GM19455 (cell line): ENCODE measurements around the gene KLK3.
A peak's percentile ranks its signal among the peaks of the same experiment; 100 is the strongest.

Experiments
- ATAC-seq: cut with Tn5 transposase; IDR thresholded peaks from one replicate; pipeline ENCODE4 v1.9.1; 2021; ENCODE audit not compliant: unreplicated experiment

Gene KLK3

GRCh38 chr19:50830266-50831025 is 24.3 kb upstream of the KLK3 start:
- ATAC-seq: no peak

- ATAC-seq: no peak
These were observed 23.7 kb upstream of the KLK3 start for GRCh38 chr19:50831026-50831396.

- ATAC-seq: no peak
These were observed 22.0 kb upstream of the KLK3 start for GRCh38 chr19:50832666-50833065.

DNA sequence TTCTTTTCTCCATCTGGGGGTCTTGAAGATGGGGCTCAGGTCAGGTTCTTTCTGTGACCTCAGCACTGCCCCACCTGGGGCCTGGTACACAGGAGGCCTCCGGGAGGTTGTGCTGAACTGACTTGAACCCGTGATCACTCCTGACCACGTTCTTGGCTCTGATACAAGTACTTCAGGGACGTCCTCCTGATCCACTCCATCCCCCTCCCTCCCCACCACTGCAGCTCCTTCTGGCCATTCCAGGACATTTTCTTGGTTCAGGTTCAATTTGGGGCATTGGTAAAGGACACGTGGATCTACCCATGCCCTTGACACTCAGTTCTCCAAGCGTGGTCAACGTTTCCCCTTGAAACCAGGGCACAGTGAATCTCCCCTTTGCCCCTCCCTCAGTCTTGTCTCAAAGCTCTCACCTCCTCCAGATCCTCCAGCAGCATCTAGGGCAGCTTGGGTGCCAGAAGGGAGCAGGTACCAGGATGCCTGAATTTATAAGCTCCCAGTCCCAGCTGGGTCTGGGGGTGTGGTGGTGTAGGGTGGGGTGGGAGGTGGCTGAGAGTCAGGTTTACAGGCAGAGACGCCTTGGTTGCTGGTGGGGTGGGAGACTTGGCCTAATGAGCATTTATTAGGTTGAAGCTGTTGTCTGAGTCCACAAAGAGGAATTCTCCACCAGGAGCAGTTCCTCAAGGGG is 21.5 kb upstream of the KLK3 start, which contains the start of gene KLK15:
TSS of gene KLK15 (minus strand) at position 458 of the 685 bp plus-strand sequence. CDS start 2,082 bp downstream, outside the sequence.
- no peak for ATAC-seq

- ATAC-seq: no peak
These were observed 20.9 kb upstream of the KLK3 start for GRCh38 chr19:50833802-50834167.

GRCh38 chr19:50835103-50835784 is 19.5 kb upstream of the KLK3 start:
- ATAC-seq: no peak

DNA sequence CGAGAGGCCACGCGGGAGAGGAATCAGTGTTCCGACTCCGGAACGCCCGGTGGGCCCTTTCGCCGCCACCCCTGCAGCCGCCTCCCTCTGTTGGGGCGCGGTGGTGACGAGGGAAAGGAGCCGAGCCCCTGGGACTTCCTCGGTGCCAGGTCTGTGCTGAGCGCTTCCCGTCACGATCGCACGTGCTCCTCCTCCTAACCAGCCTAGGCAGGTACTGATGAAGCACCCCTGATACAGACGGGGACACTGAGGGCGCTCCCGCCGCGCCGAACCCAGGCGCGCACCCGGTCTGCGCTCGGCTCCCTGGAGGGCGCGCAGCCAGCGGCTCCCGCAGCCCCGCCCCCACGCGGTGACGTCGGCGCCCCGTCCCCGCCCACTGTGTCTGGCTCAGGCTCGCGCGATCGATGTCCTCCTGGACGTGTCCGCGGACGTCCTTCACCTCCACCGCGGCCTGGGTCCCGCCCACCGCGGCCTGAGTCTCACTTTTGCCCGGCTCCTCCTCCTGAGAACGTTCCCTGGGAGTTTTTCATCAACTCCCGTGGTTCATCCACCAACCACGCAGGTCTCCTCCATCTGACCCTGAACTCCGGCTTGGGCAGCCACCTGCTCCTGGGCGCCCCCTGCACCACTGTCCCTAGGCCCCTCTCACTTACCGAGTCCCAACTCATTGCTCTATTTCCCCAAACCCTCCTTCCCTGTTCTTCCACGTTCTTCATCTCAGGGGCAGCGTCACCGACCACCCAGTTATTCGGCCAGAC is 18.8 kb upstream of the KLK3 start:
- peak; percentile 63 for ATAC-seq

GRCh38 chr19:50836543-50837195 is 18.0 kb upstream of the KLK3 start:
- ATAC-seq: no peak

DNA sequence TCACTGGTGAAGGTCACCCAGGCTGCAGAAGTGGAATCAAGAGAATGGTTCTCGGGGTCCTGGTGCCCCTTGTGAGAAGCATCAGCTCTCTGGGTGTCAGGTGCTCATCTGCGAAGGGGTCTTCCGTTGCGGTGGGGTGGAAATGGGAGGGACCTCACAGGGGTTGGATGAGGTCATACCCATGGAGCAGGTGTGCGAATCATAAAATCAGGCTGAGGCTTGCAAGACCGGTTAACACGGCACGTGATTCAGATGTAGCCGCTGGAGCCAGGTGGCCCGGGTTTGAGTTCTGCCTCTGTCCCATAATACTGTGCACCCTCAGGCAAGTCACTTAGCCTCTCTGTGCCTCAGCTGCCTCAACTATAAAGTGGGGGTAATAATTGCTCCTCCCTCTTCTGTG is 17.4 kb upstream of the KLK3 start:
- no peak for ATAC-seq

DNA sequence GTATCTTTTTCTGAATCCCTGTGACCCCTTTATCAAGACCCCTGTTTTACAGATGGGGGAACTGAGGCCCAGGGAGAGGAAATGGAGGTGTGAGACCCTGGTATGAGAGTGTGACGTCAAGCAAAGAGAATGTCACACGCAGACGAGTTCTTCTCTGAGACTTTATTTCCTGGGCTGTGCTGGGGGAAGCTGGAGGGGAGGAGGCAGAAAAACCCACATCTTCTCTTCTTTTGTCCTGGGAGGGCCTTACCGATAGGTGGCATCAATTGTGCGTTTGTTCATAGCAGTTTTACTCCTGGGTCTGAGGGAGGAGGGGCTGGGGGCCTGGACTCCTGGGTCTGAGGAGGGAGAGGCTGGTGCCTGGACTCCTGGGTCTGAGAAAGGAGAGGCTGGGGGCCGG is 16.5 kb upstream of the KLK3 start:
- ATAC-seq: no peak

DNA sequence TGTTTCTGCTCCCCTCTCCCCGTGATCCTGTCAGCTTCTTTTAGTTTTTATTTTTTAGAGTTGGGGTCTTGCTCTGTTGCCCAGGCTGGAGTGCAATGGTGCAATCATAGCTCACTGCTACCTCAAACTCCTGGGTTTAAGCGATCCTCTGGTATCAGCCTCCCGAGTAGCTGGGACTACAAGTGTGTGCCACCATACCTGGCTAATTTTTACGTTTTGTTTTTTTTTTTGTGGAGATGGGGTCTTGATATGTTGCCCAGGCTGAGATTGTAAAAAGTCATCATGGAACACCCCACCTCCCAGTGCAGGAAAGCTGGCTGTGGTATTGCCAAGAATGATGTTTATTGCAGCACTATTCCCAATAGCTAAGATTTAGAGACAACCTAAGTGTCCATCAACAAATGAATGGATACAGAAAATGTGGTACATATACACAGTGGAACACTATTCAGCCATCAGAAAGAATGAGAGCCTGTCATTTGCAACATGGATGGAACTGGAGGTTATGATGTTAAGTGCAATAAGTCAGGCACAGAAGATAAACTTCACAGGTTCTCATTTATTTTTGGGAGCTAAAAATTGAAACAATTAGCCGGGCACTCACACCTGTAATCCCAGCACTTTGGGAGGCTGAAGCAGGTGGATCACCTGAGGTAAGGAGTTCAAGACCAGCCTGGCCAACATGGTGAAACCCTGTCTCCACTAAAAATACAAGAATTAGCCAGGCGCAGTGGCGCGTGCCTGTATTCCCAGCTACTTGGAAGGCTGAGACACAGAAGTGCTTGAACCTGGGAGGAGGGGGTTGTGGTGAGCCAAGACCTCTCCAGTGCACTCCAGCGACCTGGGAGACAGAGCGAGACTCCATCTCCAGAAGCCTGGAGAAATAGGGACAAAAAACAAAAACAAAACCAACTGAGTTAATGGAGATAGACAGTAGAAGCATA is 14.7 kb upstream of the KLK3 start:
- no peak for ATAC-seq

DNA sequence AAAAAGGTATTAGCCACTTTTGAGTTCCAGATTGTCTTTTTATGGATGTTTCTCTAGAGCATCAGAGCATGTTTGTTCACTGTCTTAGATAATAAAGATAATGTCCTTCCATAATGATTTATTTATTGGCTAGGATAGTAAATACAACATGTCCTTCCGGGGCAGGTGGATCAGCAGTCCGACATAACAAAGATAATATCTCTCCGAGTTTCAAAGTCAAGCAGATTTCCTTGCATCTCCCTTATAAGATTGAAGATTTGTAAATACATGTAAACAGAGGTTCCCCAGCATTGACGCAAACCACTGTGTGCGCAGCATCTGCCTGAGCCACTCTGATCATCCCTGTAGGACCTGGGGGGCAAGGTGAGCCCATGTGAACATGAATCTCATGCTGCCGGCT is 12.6 kb upstream of the KLK3 start:
- no peak for ATAC-seq

- no peak for ATAC-seq
These were observed 11.5 kb upstream of the KLK3 start for GRCh38 chr19:50843205-50843604.

DNA sequence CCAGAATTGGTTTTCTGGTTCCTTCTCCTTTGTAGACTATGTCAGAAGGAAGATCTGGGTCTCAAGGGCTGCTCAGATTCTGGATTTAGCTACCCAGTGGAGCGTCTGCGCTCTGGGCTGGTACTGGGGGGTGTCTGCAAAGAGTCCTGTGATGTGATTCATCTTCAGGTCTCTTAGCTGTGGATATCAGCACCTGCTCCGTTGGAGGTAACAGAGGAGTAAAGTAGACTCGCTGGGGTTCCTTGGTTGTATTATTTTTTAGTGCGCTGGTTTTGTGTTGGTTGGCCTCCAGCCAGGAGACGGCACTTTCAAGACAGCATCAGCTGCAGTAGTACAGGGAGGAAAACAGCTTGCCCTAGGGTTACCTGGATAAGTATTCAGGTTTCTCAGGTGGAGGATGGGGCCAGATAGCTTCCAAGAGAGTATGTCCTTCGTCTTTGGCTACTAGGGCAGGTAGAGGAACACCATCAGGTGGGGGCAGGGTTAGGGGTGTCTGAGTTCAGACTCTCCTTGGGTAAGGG is 11.0 kb upstream of the KLK3 start:
- no peak for ATAC-seq

- ATAC-seq: no peak
These were observed 10.3 kb upstream of the KLK3 start for GRCh38 chr19:50844296-50844935.

GRCh38 chr19:50850738-50851137 is 4.0 kb upstream of the KLK3 start:
- ATAC-seq: no peak

GRCh38 chr19:50851620-50852019 is 3.1 kb upstream of the KLK3 start:
- ATAC-seq: no peak

GRCh38 chr19:50857366-50857765 is 2.7 kb downstream of the KLK3 start:
- no peak for ATAC-seq

DNA sequence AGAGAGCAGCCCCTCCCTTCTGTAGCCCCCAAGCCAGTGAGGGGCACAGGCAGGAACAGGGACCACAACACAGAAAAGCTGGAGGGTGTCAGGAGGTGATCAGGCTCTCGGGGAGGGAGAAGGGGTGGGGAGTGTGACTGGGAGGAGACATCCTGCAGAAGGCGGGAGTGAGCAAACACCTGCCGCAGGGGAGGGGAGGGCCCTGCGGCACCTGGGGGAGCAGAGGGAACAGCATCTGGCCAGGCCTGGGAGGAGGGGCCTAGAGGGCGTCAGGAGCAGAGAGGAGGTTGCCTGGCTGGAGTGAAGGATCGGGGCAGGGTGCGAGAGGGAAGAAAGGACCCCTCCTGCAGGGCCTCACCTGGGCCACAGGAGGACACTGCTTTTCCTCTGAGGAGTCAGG is 4.2 kb downstream of the KLK3 start:
- no peak for ATAC-seq
